IMR-90 (cell line): Measurements from ENCODE around the gene FOXP1.

Source experiments
- BHLHE40 ChIP-seq: fragments of 150-350 bp; IDR thresholded peaks from 2 replicates; pipeline ENCODE4 v1.6.1; 2016; ENCODE audit warnings: mild to moderate bottlenecking, low read depth, low read length
- CTCF ChIP-seq: conservative IDR thresholded peaks from 2 replicates; pipeline ENCODE4 v1.5.1; 2012; ENCODE audit warnings: mild to moderate bottlenecking, low read depth, low read length, improper control_type of control experiment
- POLR2A ChIP-seq: IDR thresholded peaks from 2 replicates; pipeline ENCODE4 v1.6.1; 2012; ENCODE audit warnings: mild to moderate bottlenecking, low read depth, low read length
- RAD21 ChIP-seq: IDR thresholded peaks from 2 replicates; pipeline ENCODE4 v1.6.1; 2012; ENCODE audit warnings: low read length, improper control_type of control experiment
- USF2 ChIP-seq: fragments of 150-350 bp; IDR thresholded peaks from 2 replicates; pipeline ENCODE4 v1.6.1; 2017; ENCODE audit warnings: mild to moderate bottlenecking, antibody characterized with exemption, low read length, low read depth

GRCh38 chr3:71148455-71149060 lies 435.0 kb downstream of the FOXP1 start:
- TF ChIP-seq USF2 (no peak), POLR2A (no peak), CTCF (no peak), BHLHE40 (no peak), RAD21 (no peak)
